22Rv1 (cell line): ENCODE results near the gene DGCR6L.

Source experiments
- CTCF ChIP-seq: fragments of 450-650 bp; IDR thresholded peaks from 2 replicates; pipeline ENCODE4 v1.5.1; 2017; ENCODE audit warnings: mild to moderate bottlenecking
- ZFX ChIP-seq: fragments of 450-650 bp; IDR thresholded peaks from 2 replicates; pipeline ENCODE4 v1.6.1; 2017; ENCODE audit warnings: antibody characterized with exemption, borderline replicate concordance

GRCh38 chr22:20291249-20291586 lies 28.6 kb downstream of the DGCR6L start:
- TF ChIP-seq CTCF (no peak), ZFX (no peak)
